ENCODE results near the gene MEGF11.

GRCh38 chr15:65940618-65940909 is 313.0 kb downstream of the MEGF11 start:
- TF ChIP-seq CTCF (IDR thresholded peaks at IDR 0.05) (no peak), EZH2phosphoT487 (IDR thresholded peaks at IDR 0.05) (no peak)

Data from neural progenitor cell (in vitro differentiated cells).